Stomach (tissue), 9 donors: ENCODE data around the gene CIAO2B. TPM values are rescaled to one million over a fixed set of nuclear protein-coding genes. Genes with fewer than 3 reads are reported as not detected.
A peak's percentile ranks its signal among the peaks of the same experiment; 100 is the strongest.

Experiments
- DNase-seq, 2 donors: peaks; one replicate each; pipeline versions ENCODE4 v3.0.0 to v3.0.0-alpha.2; 2013 to 2019
- H3K27ac ChIP-seq, 5 donors: fragments of 200-600 bp in 4 of 5; sonication (generic) in 4 of 5; one replicate each; pipeline ENCODE4 v1.5.1; 2013 to 2019; ENCODE audit warnings: mild to moderate bottlenecking in 1 of 5, moderate library complexity in 1 of 5
- H3K27me3 ChIP-seq, 3 donors: fragments of 200-600 bp; sonication (generic); one replicate each; pipeline ENCODE4 v1.5.1; 2017 to 2019; ENCODE audit warnings: mixed run types in 1 of 3
- H3K36me3 ChIP-seq, 4 donors: fragments of 200-600 bp; sonication (generic); 1 replicate in 3 of 4; 2 replicates in 1 of 4; pipeline ENCODE4 v1.5.1; 2016 to 2019
- H3K4me1 ChIP-seq, 4 donors: fragments of 200-600 bp; sonication (generic); one replicate each; pipeline ENCODE4 v1.5.1; 2016 to 2019
- H3K4me3 ChIP-seq, 4 donors: fragments of 200-600 bp; sonication (generic) in 3 of 4; one replicate each; pipeline ENCODE4 v1.5.1; 2016 to 2019; ENCODE audit warnings: mild to moderate bottlenecking in 1 of 4
- H3K9me3 ChIP-seq, 4 donors: fragments of 200-600 bp; sonication (generic); one replicate each; pipeline ENCODE4 v1.5.1; 2016 to 2019
- CTCF ChIP-seq, 7 experiments: fragments of 450-650 bp in 4 of 7; fragments of 200-600 bp in 3 of 7; sonication (generic) in 3 of 7; IDR thresholded peaks; one replicate each; pipeline ENCODE4 v1.5.1; 2016 to 2019; ENCODE audit warnings: antibody characterized with exemption in 7 of 7, control low read depth in 2 of 7, mild to moderate bottlenecking in 1 of 7
- EP300 ChIP-seq: sonication (generic); formaldehyde crosslinking; IDR thresholded peaks from one replicate; pipeline ENCODE4 v1.6.1; 2017; ENCODE audit warnings: antibody characterized with exemption
- POLR2A ChIP-seq, 4 donors: fragments of 450-650 bp; IDR thresholded peaks; one replicate each; pipeline ENCODE4 v1.6.1; 2016; ENCODE audit warnings: antibody characterized with exemption in 4 of 4, control low read depth in 2 of 4, mild to moderate bottlenecking in 1 of 4, moderate library complexity in 1 of 4
- POLR2AphosphoS5 ChIP-seq, 3 donors: sonication (generic); formaldehyde crosslinking; IDR thresholded peaks; one replicate each; pipeline ENCODE4 v1.6.1; 2016; ENCODE audit warnings: antibody characterized with exemption in 3 of 3
- WGBS, 5 donors: extraction: QIAGEN DNeasy Blood & Tissue Kit in 3 of 5; methylation state at CpG; one replicate each; pipeline versions ENCODE4 v1.1.5 to v1.1.7; 2013 to 2018; 5-methylcytosine and 5-hydroxymethylcytosine counted together
- intact Hi-C: fragments of 100-400 bp; cut with DNase I; formaldehyde crosslinking; loops from one replicate; pipeline ENCODE4 v1.15.1; 2023; ENCODE audit warnings: low total_unique reads
- polyA plus RNA-seq, 3 donors: library from polyadenylated mRNA; stranded (reverse); fragments of 200-250 nt; gene quantifications; one replicate each; pipeline ENCODE4 v1.2.3, GENCODE V29; 2013
- total RNA-seq, 5 donors: library from RNA; depleted of rRNA; stranded (reverse); fragments of >200 nt; gene quantifications; one replicate each; pipeline versions ENCODE4 v1.1.0 to v1.2.3, GENCODE V29; 2014 to 2016
- donor health status: healthy with polysubstance abuse.
- donor health status: Bipolar disorder and iron deficiency.
- donor health status: healthy.

The CIAO2B gene
- total and polyA plus RNA-seq, 8 donors = 4.3 to 176 (median 76.1) TPM

DNA sequence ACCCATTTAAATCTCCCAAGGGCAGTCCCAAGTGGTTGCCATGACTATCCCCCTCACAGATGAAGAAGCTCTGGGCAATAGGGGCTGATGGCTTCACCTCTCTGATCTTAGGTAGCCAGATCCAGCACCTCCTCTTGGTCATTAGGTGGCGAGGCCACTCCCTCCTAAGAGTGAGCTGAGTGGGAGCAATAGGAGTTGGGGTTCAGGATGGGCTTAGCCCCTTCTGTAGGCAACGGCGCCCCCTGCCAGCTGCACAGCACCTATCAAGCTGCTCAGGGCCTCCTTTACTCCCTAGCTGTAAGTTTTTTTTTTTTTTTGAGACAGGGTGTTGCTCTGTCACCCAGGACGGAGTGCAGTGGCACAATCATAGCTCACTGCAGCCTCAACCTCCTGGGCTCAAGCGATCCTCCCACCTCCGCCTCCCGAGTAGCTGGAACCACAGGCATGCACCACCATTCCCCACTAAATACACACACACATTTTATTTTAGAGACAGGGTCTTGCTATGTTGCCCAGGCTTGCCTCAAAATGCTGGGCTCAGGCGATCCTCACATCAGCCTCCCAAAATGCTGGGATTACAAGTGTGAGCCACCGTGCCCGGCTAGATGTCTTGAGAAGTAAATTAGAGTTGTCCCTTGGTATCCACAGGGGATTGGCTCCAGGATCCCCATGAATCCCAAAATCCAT lies 5.4 kb downstream of the CIAO2B start:
- Histone ChIP-seq H3K4me1 (peaks cover 28 to 74% (median 43%) of the 10 kb centered on the region in 4 donors), H3K36me3 (peaks cover 0 to 19% (median 11%) of the 10 kb centered on the region in 4 donors), H3K27ac (no peak overlapping the region), H3K4me3 (no peak overlapping the region), H3K27me3 (peaks cover 0 to 25% (median 22%) of the 10 kb centered on the region in 3 donors), H3K9me3 (no peaks in the 10 kb centered on the region)
- TF ChIP-seq POLR2A (IDR thresholded peaks at IDR 0.05) (no peak), CTCF (IDR thresholded peaks at IDR 0.05) (peak in 3 of 7 experiments; percentile 8 to 19 (median 13)), EP300 (no peak), POLR2AphosphoS5 (IDR thresholded peaks at IDR 0.05) (no peak)
- peak in 1 of 2 donors; percentile 62 for DNase-seq
- 68 to 81% (median 77%) methylated on average over 10 of the region's 10 CpGs for WGBS, 5 donors
- intact Hi-C loops = no loop called here

GRCh38 chr16:66927918-66928649 lies 6.1 kb downstream of the CIAO2B start:
- TF ChIP-seq CTCF (IDR thresholded peaks at IDR 0.05) (no peak), EP300 (no peak), POLR2A (IDR thresholded peaks at IDR 0.05) (no peak), POLR2AphosphoS5 (IDR thresholded peaks at IDR 0.05) (no peak)
- H3K27ac ChIP-seq = no peak overlapping the region
- peaks cover 0 to 32% (median 24%) of the 10 kb centered on the region in 3 donors for H3K27me3 ChIP-seq
- intact Hi-C loops = no loop called here
- H3K4me3 ChIP-seq = no peak overlapping the region
- H3K9me3 ChIP-seq = no peaks in the 10 kb centered on the region
- peaks cover 0 to 19% (median 11%) of the 10 kb centered on the region in 4 donors for H3K36me3 ChIP-seq
- 92 to 95% (median 92%) methylated on average over 7 to 8 of the region's 8 CpGs for WGBS, 5 donors
- DNase-seq = no peak
- peaks cover 22 to 73% (median 39%) of the 10 kb centered on the region in 4 donors for H3K4me1 ChIP-seq

GRCh38 chr16:66926961-66927436 lies 7.2 kb downstream of the CIAO2B start:
- peak in 1 of 2 donors; percentile 58 for DNase-seq
- no peaks in the 10 kb centered on the region for H3K9me3 ChIP-seq
- peaks cover 0 to 9% (median 4%) of the 10 kb centered on the region in 4 donors for H3K36me3 ChIP-seq
- H3K4me1 ChIP-seq = peaks cover 14 to 73% (median 34%) of the 10 kb centered on the region in 4 donors
- peak overlapping the region in 4 of 5 donors; percentile 10 to 84 (median 48) for H3K27ac ChIP-seq
- peaks cover 0 to 39% (median 24%) of the 10 kb centered on the region in 3 donors for H3K27me3 ChIP-seq
- WGBS, 5 donors = 59 to 87% (median 63%) methylated on average over 3 of the region's 3 CpGs
- intact Hi-C loops = no loop called here
- H3K4me3 ChIP-seq = no peak overlapping the region
- TF ChIP-seq CTCF (IDR thresholded peaks at IDR 0.05) (no peak), EP300 (no peak), POLR2A (IDR thresholded peaks at IDR 0.05) (no peak), POLR2AphosphoS5 (IDR thresholded peaks at IDR 0.05) (no peak)

GRCh38 chr16:66926171-66926947 lies 7.8 kb downstream of the CIAO2B start:
- TF ChIP-seq POLR2A (IDR thresholded peaks at IDR 0.05) (no peak), CTCF (IDR thresholded peaks at IDR 0.05) (no peak), EP300 (no peak), POLR2AphosphoS5 (IDR thresholded peaks at IDR 0.05) (no peak)
- peaks cover 13 to 73% (median 36%) of the 10 kb centered on the region in 4 donors for H3K4me1 ChIP-seq
- WGBS, 5 donors = 43 to 53% (median 50%) methylated on average over 5 of the region's 5 CpGs
- H3K4me3 ChIP-seq = peak overlapping the region in 2 of 4 donors; percentile 56 to 59
- H3K9me3 ChIP-seq = no peaks in the 10 kb centered on the region
- peak in 1 of 2 donors; percentile 40 for DNase-seq
- intact Hi-C loops = no loop called here
- peaks cover 0 to 8% (median 3%) of the 10 kb centered on the region in 4 donors for H3K36me3 ChIP-seq
- peaks cover 0 to 45% (median 24%) of the 10 kb centered on the region in 3 donors for H3K27me3 ChIP-seq
- peak overlapping the region in 4 of 5 donors; percentile 71 to 84 (median 80) for H3K27ac ChIP-seq
